ENCODE measurements around the gene POTEC.
"Not testable (repeated sequence)": the region's sequence is repeated elsewhere in the genome, so short reads cannot be mapped to it uniquely, and the experiment has no call there.

- TF ChIP-seq, protein P1, sequence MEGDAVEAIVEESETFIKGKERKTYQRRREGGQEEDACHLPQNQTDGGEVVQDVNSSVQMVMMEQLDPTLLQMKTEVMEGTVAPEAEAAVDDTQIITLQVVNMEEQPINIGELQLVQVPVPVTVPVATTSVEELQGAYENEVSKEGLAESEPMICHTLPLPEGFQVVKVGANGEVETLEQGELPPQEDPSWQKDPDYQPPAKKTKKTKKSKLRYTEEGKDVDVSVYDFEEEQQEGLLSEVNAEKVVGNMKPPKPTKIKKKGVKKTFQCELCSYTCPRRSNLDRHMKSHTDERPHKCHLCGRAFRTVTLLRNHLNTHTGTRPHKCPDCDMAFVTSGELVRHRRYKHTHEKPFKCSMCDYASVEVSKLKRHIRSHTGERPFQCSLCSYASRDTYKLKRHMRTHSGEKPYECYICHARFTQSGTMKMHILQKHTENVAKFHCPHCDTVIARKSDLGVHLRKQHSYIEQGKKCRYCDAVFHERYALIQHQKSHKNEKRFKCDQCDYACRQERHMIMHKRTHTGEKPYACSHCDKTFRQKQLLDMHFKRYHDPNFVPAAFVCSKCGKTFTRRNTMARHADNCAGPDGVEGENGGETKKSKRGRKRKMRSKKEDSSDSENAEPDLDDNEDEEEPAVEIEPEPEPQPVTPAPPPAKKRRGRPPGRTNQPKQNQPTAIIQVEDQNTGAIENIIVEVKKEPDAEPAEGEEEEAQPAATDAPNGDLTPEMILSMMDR (IDR thresholded peaks at IDR 0.05; ENCODE audit: control extremely low read depth in 1 of 3, insufficient read depth in 1 of 3, low read depth in 1 of 3, low read length in 3 of 3): not testable (repeated sequence)
- TF ChIP-seq CBX5 (IDR thresholded peaks at IDR 0.05; ENCODE audit: low read depth, low read length); SP1 (IDR thresholded peaks at IDR 0.05; ENCODE audit: low read depth, low read length); TEAD4 (IDR thresholded peaks at IDR 0.05; ENCODE audit: low read depth, low read length); EP300 (IDR thresholded peaks at IDR 0.05; ENCODE audit: borderline replicate concordance in 1 of 2, low read depth in 2 of 2, low read length in 2 of 2); E2F6 (IDR thresholded peaks at IDR 0.05); RNF2 (IDR thresholded peaks at IDR 0.05; ENCODE audit: borderline replicate concordance, low read depth, low read length, missing control alignments, poor library complexity, severe bottlenecking); FOSL1 (IDR thresholded peaks at IDR 0.05; ENCODE audit: insufficient read depth, low read depth, low read length); POLR2AphosphoS5 (IDR thresholded peaks at IDR 0.05; ENCODE audit: low read depth, low read length); CEBPB (IDR thresholded peaks at IDR 0.05; ENCODE audit: low read depth, low read length); SP2 (IDR thresholded peaks at IDR 0.05; ENCODE audit: low read length); POU5F1 (IDR thresholded peaks at IDR 0.05; ENCODE audit: low read depth, low read length); KDM5A (IDR thresholded peaks at IDR 0.05; ENCODE audit: low read length): not testable (repeated sequence)
Measured at GRCh38 chr18:14489256-14490014, 54.0 kb downstream of the POTEC start.
